ENCODE results near the gene PRKAA1. TPM values are rescaled to one million over a fixed set of nuclear protein-coding genes. Genes with fewer than 3 reads are reported as not detected.
A peak's percentile ranks its signal among the peaks of the same experiment; 100 is the strongest.

PRKAA1 gene
- total RNA-seq, 1 experiment from 2014 or later = 84.5 TPM

DNA sequence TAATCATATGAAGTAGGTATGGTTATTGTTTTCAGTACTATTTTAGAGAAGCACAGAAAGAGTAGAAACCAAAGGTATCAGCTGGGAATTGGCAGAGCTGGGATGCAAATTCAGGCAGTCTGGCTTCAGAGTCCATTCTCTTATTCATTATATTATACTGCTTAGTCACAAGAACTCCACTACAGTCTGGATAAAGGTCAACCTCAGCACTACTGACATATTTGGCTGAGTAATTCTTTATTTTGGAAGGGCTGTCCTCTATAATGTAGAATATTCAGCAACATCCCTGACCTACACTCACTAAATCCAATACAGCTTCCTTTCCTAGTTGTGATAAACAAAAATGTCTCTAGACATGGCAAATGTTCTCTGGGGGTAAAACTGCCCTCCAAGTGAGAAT, 80.9 kb downstream of the PRKAA1 start:
- peaks cover 4% of the 10 kb centered on the region; the same call in 1 of the 2 replicates for H3K36me3 ChIP-seq (ENCODE audit: low read depth, low read length)
- H3K4me2 ChIP-seq (ENCODE audit: low read length) = no peak overlapping the region
- DNase-seq (peak; percentile 57), ATAC-seq (peak; percentile 86)
- H3K9ac ChIP-seq (ENCODE audit: low read length) = no peak overlapping the region
- CTCF ChIA-PET = no interaction called here
- no peak overlapping the region for H3K4me3 ChIP-seq (ENCODE audit: low read length)
- 0 out of 2 replicates have a peak, but pooled peaks cover 5% of the 10 kb centered on the region for H3K9me3 ChIP-seq (ENCODE audit: low read length)
- TF ChIP-seq EZH2phosphoT487 (IDR thresholded peaks at IDR 0.05; ENCODE audit: borderline replicate concordance, low read length) (no peak), EZH2 (IDR thresholded peaks at IDR 0.05; ENCODE audit: low read length, unreplicated experiment) (no peak)
- TF ChIP-seq, protein P1, sequence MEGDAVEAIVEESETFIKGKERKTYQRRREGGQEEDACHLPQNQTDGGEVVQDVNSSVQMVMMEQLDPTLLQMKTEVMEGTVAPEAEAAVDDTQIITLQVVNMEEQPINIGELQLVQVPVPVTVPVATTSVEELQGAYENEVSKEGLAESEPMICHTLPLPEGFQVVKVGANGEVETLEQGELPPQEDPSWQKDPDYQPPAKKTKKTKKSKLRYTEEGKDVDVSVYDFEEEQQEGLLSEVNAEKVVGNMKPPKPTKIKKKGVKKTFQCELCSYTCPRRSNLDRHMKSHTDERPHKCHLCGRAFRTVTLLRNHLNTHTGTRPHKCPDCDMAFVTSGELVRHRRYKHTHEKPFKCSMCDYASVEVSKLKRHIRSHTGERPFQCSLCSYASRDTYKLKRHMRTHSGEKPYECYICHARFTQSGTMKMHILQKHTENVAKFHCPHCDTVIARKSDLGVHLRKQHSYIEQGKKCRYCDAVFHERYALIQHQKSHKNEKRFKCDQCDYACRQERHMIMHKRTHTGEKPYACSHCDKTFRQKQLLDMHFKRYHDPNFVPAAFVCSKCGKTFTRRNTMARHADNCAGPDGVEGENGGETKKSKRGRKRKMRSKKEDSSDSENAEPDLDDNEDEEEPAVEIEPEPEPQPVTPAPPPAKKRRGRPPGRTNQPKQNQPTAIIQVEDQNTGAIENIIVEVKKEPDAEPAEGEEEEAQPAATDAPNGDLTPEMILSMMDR (conservative IDR thresholded peaks at IDR 0.05; ENCODE audit: low read depth, low read length) = no peak
- no peaks in the 10 kb centered on the region for H4K20me1 ChIP-seq (ENCODE audit: low read length)
- no peaks in the 10 kb centered on the region for H3F3A ChIP-seq (ENCODE audit: low read length, unreplicated experiment)
- intact Hi-C loops (cut with micrococcal nuclease) = no loop called here
- no peaks in the 10 kb centered on the region for H3K9me2 ChIP-seq (replicated peaks; ENCODE audit: low read length)
- H2AFZ ChIP-seq (ENCODE audit: low read length) = no peak overlapping the region
- POLR2A ChIA-PET (ENCODE audit: unreplicated experiment) = interaction anchor here (0.6 kb wide), 1 partner anchor 922 kb away, joined by 3 read pairs; no protein-coding TSS in a partner anchor
- no peaks in the 10 kb centered on the region for H3K27me3 ChIP-seq (ENCODE audit: low read length)
- H3K79me2 ChIP-seq (ENCODE audit: low read length) = no peaks in the 10 kb centered on the region
- BruUV-seq (replicated peaks) = no TSS peak
- peaks cover 15% of the 10 kb centered on the region for H3K4me1 ChIP-seq (ENCODE audit: insufficient read depth, low read length)
- no peak overlapping the region for H3K27ac ChIP-seq (ENCODE audit: low read length)

DNA sequence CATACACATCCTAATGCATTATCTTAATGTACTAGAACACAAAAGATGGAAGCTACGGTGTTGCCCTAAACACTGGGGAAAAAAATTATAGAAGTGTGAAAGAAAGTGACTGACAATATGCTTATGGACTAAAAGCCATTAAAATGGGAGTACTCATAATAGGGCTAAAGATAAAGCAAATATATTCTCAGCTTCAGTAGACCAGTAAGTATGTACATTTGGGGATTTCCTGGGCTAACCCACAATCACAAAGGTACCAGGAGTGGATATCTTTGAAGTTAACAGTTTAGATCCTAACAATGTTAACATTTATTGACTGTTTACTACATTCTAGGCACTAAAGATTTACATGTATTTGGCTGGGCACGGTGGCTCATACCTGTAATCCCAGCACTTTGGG, 81.6 kb downstream of the PRKAA1 start:
- Histone ChIP-seq H3F3A (ENCODE audit: low read length, unreplicated experiment) (no peaks in the 10 kb centered on the region), H3K27ac (ENCODE audit: low read length) (no peak overlapping the region), H3K4me2 (ENCODE audit: low read length) (no peak overlapping the region), H3K9ac (ENCODE audit: low read length) (no peak overlapping the region), H3K9me2 (replicated peaks; ENCODE audit: low read length) (no peaks in the 10 kb centered on the region), H3K79me2 (ENCODE audit: low read length) (no peaks in the 10 kb centered on the region), H2AFZ (ENCODE audit: low read length) (no peak overlapping the region), H4K20me1 (ENCODE audit: low read length) (no peaks in the 10 kb centered on the region), H3K27me3 (ENCODE audit: low read length) (no peaks in the 10 kb centered on the region), H3K36me3 (ENCODE audit: low read depth, low read length) (no peaks in the 10 kb centered on the region), H3K9me3 (ENCODE audit: low read length) (0 out of 2 replicates have a peak, but pooled peaks cover 2% of the 10 kb centered on the region), H3K4me1 (ENCODE audit: insufficient read depth, low read length) (peaks cover 21% of the 10 kb centered on the region), H3K4me3 (ENCODE audit: low read length) (no peak overlapping the region)
- intact Hi-C loops (cut with micrococcal nuclease) = no loop called here
- DNase-seq (no peak), ATAC-seq (no peak)
- ChIA-PET POLR2A (ENCODE audit: unreplicated experiment) (interaction anchor here (0.6 kb wide), 1 partner anchor 922 kb away, joined by 3 read pairs; no protein-coding TSS in a partner anchor), CTCF (no interaction called here)
- TF ChIP-seq EZH2 (IDR thresholded peaks at IDR 0.05; ENCODE audit: low read length, unreplicated experiment) (no peak), EZH2phosphoT487 (IDR thresholded peaks at IDR 0.05; ENCODE audit: borderline replicate concordance, low read length) (no peak)
- BruUV-seq (replicated peaks) = no TSS peak

DNA sequence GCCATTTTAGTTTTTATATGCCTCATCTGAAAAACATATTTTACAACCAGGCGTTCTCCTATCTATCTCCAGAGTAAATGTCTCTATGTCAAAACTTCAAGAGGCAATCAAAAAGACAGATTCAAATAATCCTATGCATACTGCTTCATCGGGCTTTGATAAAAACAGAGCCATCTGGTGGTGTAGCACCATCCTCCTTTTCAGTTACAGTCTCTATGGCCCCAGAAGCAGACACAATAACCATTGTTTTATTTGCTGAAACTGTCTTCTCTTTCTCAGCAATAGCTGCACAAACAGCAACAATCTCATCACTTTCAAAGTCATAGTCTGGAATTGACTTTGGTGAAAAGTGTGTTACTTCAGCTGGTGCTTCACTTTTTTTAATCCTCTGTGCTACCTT, 82.2 kb downstream of the PRKAA1 start:
- H2AFZ ChIP-seq (ENCODE audit: low read length) = no peak overlapping the region
- no peaks in the 10 kb centered on the region for H3K79me2 ChIP-seq (ENCODE audit: low read length)
- no peak for TF ChIP-seq EZH2 (IDR thresholded peaks at IDR 0.05; ENCODE audit: low read length, unreplicated experiment)
- TF ChIP-seq, protein P1 (conservative IDR thresholded peaks at IDR 0.05; ENCODE audit: low read depth, low read length) = peak; percentile 81
- no peaks in the 10 kb centered on the region for H3F3A ChIP-seq (ENCODE audit: low read length, unreplicated experiment)
- no peak overlapping the region for H3K4me2 ChIP-seq (ENCODE audit: low read length)
- ATAC-seq (peak; percentile 33; the same call in 1 of the 2 replicates), DNase-seq (peak; percentile 62)
- H4K20me1 ChIP-seq (ENCODE audit: low read length) = no peaks in the 10 kb centered on the region
- no peaks in the 10 kb centered on the region for H3K9me2 ChIP-seq (replicated peaks; ENCODE audit: low read length)
- BruUV-seq (replicated peaks) = no TSS peak
- H3K27ac ChIP-seq (ENCODE audit: low read length) = no peak overlapping the region
- POLR2A ChIA-PET (ENCODE audit: unreplicated experiment) = no interaction called here
- no peaks in the 10 kb centered on the region for H3K27me3 ChIP-seq (ENCODE audit: low read length)
- H3K4me1 ChIP-seq (ENCODE audit: insufficient read depth, low read length) = peaks cover 22% of the 10 kb centered on the region
- H3K36me3 ChIP-seq (ENCODE audit: low read depth, low read length) = no peaks in the 10 kb centered on the region
- H3K9ac ChIP-seq (ENCODE audit: low read length) = no peak overlapping the region
- intact Hi-C loops (cut with micrococcal nuclease) = no loop called here
- no peak overlapping the region for H3K4me3 ChIP-seq (ENCODE audit: low read length)
- no peaks in the 10 kb centered on the region for H3K9me3 ChIP-seq (ENCODE audit: low read length)
- CTCF ChIA-PET = interaction anchor here (0.6 kb wide), 1 partner anchor 819 kb away, joined by 3 read pairs; no protein-coding TSS in a partner anchor

Data from PC-3 (cell line).